Testis (tissue), 2 donors: ENCODE data around the gene ARID1B.

ENCODE experiments used
- CTCF ChIP-seq, 3 experiments: fragments of 450-650 bp in 2 of 3; fragments of 200-600 bp in 1 of 3; sonication (generic) in 1 of 3; IDR thresholded peaks; one replicate each; pipeline ENCODE4 v1.5.1; 2016 to 2019; ENCODE audit warnings: antibody characterized with exemption in 3 of 3, mild to moderate bottlenecking in 2 of 3, moderate library complexity in 1 of 3
- POLR2A ChIP-seq: fragments of 450-650 bp; IDR thresholded peaks from one replicate; pipeline ENCODE4 v1.6.1; 2017; ENCODE audit warnings: antibody characterized with exemption, mild to moderate bottlenecking, moderate library complexity

- no peak for TF ChIP-seq CTCF (IDR thresholded peaks at IDR 0.05)
- TF ChIP-seq POLR2A = no peak
These were observed 201.8 kb downstream of the ARID1B start for GRCh38 chr6:156978948-156979347.
